OCI-LY1 (cell line): ENCODE measurements around the gene RPL19.
A peak's percentile ranks its signal among the peaks of the same experiment; 100 is the strongest.

Source experiments
- H2AFZ ChIP-seq: fragments of 200-600 bp; sonication (generic), shearing (Covaris generic); 2 replicates; pipeline ENCODE4 v1.6.0; 2014; ENCODE audit warnings: antibody characterized with exemption, mild to moderate bottlenecking, low read length
- H3F3A ChIP-seq: fragments of 200-600 bp; sonication (generic), shearing (Covaris generic); 2 replicates; pipeline ENCODE4 v1.6.0; 2014; ENCODE audit warnings: mild to moderate bottlenecking, antibody characterized with exemption, low read length, moderate library complexity; ENCODE audit not compliant: insufficient read depth
- H3K27ac ChIP-seq: fragments of 200-600 bp; sonication (generic); 2 replicates; pipeline ENCODE4 v1.5.1; 2014; ENCODE audit warnings: low read length, mixed run types, mild to moderate bottlenecking, low read depth; ENCODE audit not compliant: poor library complexity, severe bottlenecking
- H3K27me3 ChIP-seq: fragments of 200-600 bp; sonication (generic); 2 replicates; pipeline ENCODE4 v1.6.0; 2014; ENCODE audit warnings: antibody characterized with exemption, mild to moderate bottlenecking, low read length, moderate library complexity; ENCODE audit not compliant: insufficient read depth
- H3K36me3 ChIP-seq: fragments of 200-600 bp; sonication (generic); 2 replicates; pipeline ENCODE4 v1.6.1; 2014; ENCODE audit warnings: mild to moderate bottlenecking, antibody characterized with exemption, low read length, moderate library complexity, mixed read lengths; ENCODE audit not compliant: insufficient read depth
- H3K4me1 ChIP-seq: fragments of 200-600 bp; sonication (generic); 2 replicates; pipeline ENCODE4 v1.5.1; 2014; ENCODE audit warnings: mild to moderate bottlenecking, low read length, moderate library complexity; ENCODE audit not compliant: insufficient read depth, severe bottlenecking
- H3K4me2 ChIP-seq: fragments of 200-600 bp; sonication (generic), shearing (Covaris generic); 2 replicates; pipeline ENCODE4 v1.6.1; 2014; ENCODE audit warnings: low read length
- H3K4me3 ChIP-seq: fragments of 200-600 bp; sonication (generic); 2 replicates; pipeline ENCODE4 v1.5.1; 2014; ENCODE audit warnings: low read length, low read depth, mild to moderate bottlenecking, mixed read lengths; ENCODE audit not compliant: poor library complexity, severe bottlenecking
- H3K79me2 ChIP-seq: fragments of 200-600 bp; shearing (Covaris generic); 2 replicates; pipeline ENCODE4 v1.6.1; 2016; ENCODE audit warnings: mixed run types, low read length, mixed read lengths; ENCODE audit not compliant: insufficient read depth
- H3K9ac ChIP-seq: fragments of 200-600 bp; sonication (generic), shearing (Covaris generic); 2 replicates; pipeline ENCODE4 v1.6.1; 2014; ENCODE audit warnings: mild to moderate bottlenecking, low read length, mixed read lengths
- H3K9me2 ChIP-seq: fragments of 200-600 bp; sonication (generic), shearing (Covaris generic); 2 replicates; pipeline ENCODE4 v1.6.1; 2014; ENCODE audit warnings: low read depth, mild to moderate bottlenecking, low read length, mixed read lengths
- H3K9me3 ChIP-seq: fragments of 200-600 bp; shearing (Covaris generic); 2 replicates; pipeline ENCODE4 v1.6.1; 2014; ENCODE audit warnings: low read length, mixed read lengths
- H4K20me1 ChIP-seq: fragments of 200-600 bp; sonication (generic), shearing (Covaris generic); 2 replicates; pipeline ENCODE4 v1.6.0; 2016; ENCODE audit warnings: mild to moderate bottlenecking, low read length; ENCODE audit not compliant: insufficient read depth
- CTCF ChIP-seq: fragments of 200-600 bp; sonication (generic), shearing (Covaris generic); IDR thresholded peaks from 2 replicates; pipeline ENCODE4 v1.5.1; 2017; ENCODE audit warnings: mild to moderate bottlenecking, antibody characterized with exemption, low read length, moderate library complexity, mixed read lengths
- EZH2 ChIP-seq: fragments of 200-600 bp; sonication (generic), shearing (Covaris generic); IDR thresholded peaks from 2 replicates; pipeline ENCODE4 v1.8.0; 2017; ENCODE audit warnings: borderline replicate concordance, mixed run types, mild to moderate bottlenecking, antibody characterized with exemption, low read length, moderate library complexity, mixed read lengths

Gene RPL19

GRCh38 chr17:39151943-39152818 is 47.9 kb upstream of the RPL19 start:
- H3K27ac ChIP-seq = no peak overlapping the region
- no peak overlapping the region for H2AFZ ChIP-seq
- H4K20me1 ChIP-seq = no peaks in the 10 kb centered on the region
- peak overlapping the region; percentile 87 for H3K4me2 ChIP-seq
- H3F3A ChIP-seq = no peaks in the 10 kb centered on the region
- no peak overlapping the region; the same call in 1 of the 2 replicates for H3K9ac ChIP-seq
- no peak for TF ChIP-seq CTCF
- no peak for TF ChIP-seq EZH2
- no peaks in the 10 kb centered on the region for H3K36me3 ChIP-seq
- no peaks in the 10 kb centered on the region for H3K79me2 ChIP-seq
- H3K9me3 ChIP-seq = no peaks in the 10 kb centered on the region
- H3K9me2 ChIP-seq = no peaks in the 10 kb centered on the region
- peaks cover 14% of the 10 kb centered on the region for H3K27me3 ChIP-seq
- H3K4me3 ChIP-seq = peak overlapping the region; percentile 78
- H3K4me1 ChIP-seq = peaks cover 22% of the 10 kb centered on the region

- Histone ChIP-seq H3K27ac (peak overlapping the region; percentile 50), H4K20me1 (no peaks in the 10 kb centered on the region), H3K4me2 (peak overlapping the region; percentile 87), H2AFZ (peak overlapping the region; percentile 17; the same call in 1 of the 2 replicates), H3K4me3 (peak overlapping the region; percentile 78), H3K4me1 (peaks cover 22% of the 10 kb centered on the region), H3F3A (no peaks in the 10 kb centered on the region), H3K9ac (peak overlapping the region; percentile 78), H3K9me3 (no peaks in the 10 kb centered on the region), H3K36me3 (no peaks in the 10 kb centered on the region), H3K79me2 (no peaks in the 10 kb centered on the region), H3K27me3 (peaks cover 14% of the 10 kb centered on the region), H3K9me2 (no peaks in the 10 kb centered on the region)
- TF ChIP-seq CTCF (no peak), EZH2 (no peak)
These were observed 46.5 kb upstream of the RPL19 start for GRCh38 chr17:39153599-39154051.

- Histone ChIP-seq H2AFZ (no peak overlapping the region), H4K20me1 (no peaks in the 10 kb centered on the region), H3K4me2 (peak overlapping the region; percentile 87; the same call in 1 of the 2 replicates), H3K4me3 (peak overlapping the region; percentile 78), H3K4me1 (peaks cover 22% of the 10 kb centered on the region), H3K9me2 (no peaks in the 10 kb centered on the region), H3K27ac (no peak overlapping the region), H3K27me3 (peaks cover 3% of the 10 kb centered on the region), H3K36me3 (no peaks in the 10 kb centered on the region), H3F3A (no peaks in the 10 kb centered on the region), H3K9ac (no peak overlapping the region), H3K79me2 (no peaks in the 10 kb centered on the region), H3K9me3 (no peaks in the 10 kb centered on the region)
- no peak for TF ChIP-seq CTCF
- TF ChIP-seq EZH2 = no peak
These were observed 44.4 kb upstream of the RPL19 start for GRCh38 chr17:39155654-39156053.
